HCT116 (cell line): ENCODE data around the gene NEK6. TPM values are rescaled to one million over a fixed set of nuclear protein-coding genes. Genes with fewer than 3 reads are reported as not detected.

Experiments
- ATAC-seq: fragments of 200-7000 bp; cut with Tn5 transposase; 2 replicates; pipeline ENCODE4 v1.9.1; 2020; ENCODE audit warnings: mild to moderate bottlenecking, moderate library complexity
- BruUV-seq: library from RNA; stranded (reverse); fragments of 400-500 nt; replicated peaks from 2 replicates; lab custom pipeline; 2021; lab: Mats Ljungman, UMichigan
- CTCF ChIA-PET: fragments of 300-600 bp; sonication (Branson Sonifier 250); formaldehyde crosslinking; loops from one replicate; lab custom pipeline; 2021; ENCODE audit warnings: antibody characterized with exemption; lab: Charles Lee
- POLR2A ChIA-PET: fragments of 300-600, 350-600 bp; sonication (Branson Sonifier 250); formaldehyde crosslinking; loops from one replicate; lab custom pipeline; 2021; ENCODE audit warnings: antibody characterized with exemption; lab: Charles Lee
- RAD21 ChIA-PET, 2 experiments: fragments of 300-600 bp; sonication (Branson Sonifier 250); formaldehyde crosslinking; loops; one replicate each; lab custom pipeline; 2023; ENCODE audit warnings: low total read pairs in 2 of 2; ENCODE audit not compliant: uncharacterized antibody in 2 of 2, unreplicated experiment in 2 of 2, low non-redundant PET in 1 of 2; lab: Charles Lee
- DNase-seq: peaks from one replicate; pipeline ENCODE4 v3.0.0-alpha.2; 2010; ENCODE audit warnings: low read depth, low spot score
- H2AFZ ChIP-seq: fragments of 200-600 bp; shearing (Covaris generic), sonication (generic); 2 replicates; pipeline ENCODE4 v1.6.1; 2017; ENCODE audit warnings: low read depth, mixed run types, mixed read lengths, antibody characterized with exemption, low read length; ENCODE audit not compliant: poor library complexity, severe bottlenecking
- H3K27ac ChIP-seq: 2 replicates; pipeline ENCODE4 v1.5.1; 2012; ENCODE audit warnings: low read depth, low read length
- H3K27me3 ChIP-seq: fragments of 200-600 bp; sonication (generic); 2 replicates; pipeline ENCODE4 v1.6.1; 2016; ENCODE audit warnings: mixed run types, low read length, mixed read lengths; ENCODE audit not compliant: insufficient read depth
- H3K36me3 ChIP-seq, 2 experiments: fragments of 200-500 bp in 1 of 2; fragments of 200-600 bp in 1 of 2; sonication (Bioruptor generic) in 1 of 2; sonication (generic) in 1 of 2; 2 replicates each; pipeline versions ENCODE4 v1.5.1 to v1.6.1; 2014 to 2016; ENCODE audit warnings: low read length in 2 of 2, inconsistent platforms in 1 of 2, mixed read lengths in 1 of 2, mixed run types in 1 of 2; ENCODE audit not compliant: insufficient read depth in 2 of 2, control insufficient read depth in 1 of 2
- H3K4me1 ChIP-seq, 2 experiments: fragments of 200-600 bp in 1 of 2; sonication (generic) in 1 of 2; 2 replicates each; pipeline versions ENCODE4 v1.5.1 to v1.6.1; 2012 to 2017; ENCODE audit warnings: low read length in 2 of 2, inconsistent platforms in 1 of 2, mild to moderate bottlenecking in 1 of 2, mixed read lengths in 1 of 2, mixed run types in 1 of 2, moderate library complexity in 1 of 2; ENCODE audit not compliant: insufficient read depth in 2 of 2, control insufficient read depth in 1 of 2
- H3K4me2 ChIP-seq: fragments of 200-600 bp; sonication (generic); 2 replicates; pipeline ENCODE4 v1.6.1; 2017; ENCODE audit warnings: mixed run types, low read length, mixed read lengths
- H3K4me3 ChIP-seq, 2 experiments: fragments of 200-600 bp in 1 of 2; sonication (generic) in 1 of 2; replicated peaks in 1 of 2; 2 replicates each; pipeline ENCODE4 v1.5.1; 2011 to 2016; ENCODE audit warnings: low read length in 2 of 2, control low read depth in 1 of 2, low read depth in 1 of 2, mild to moderate bottlenecking in 1 of 2, mixed read lengths in 1 of 2, mixed run types in 1 of 2
- H3K79me2 ChIP-seq: fragments of 200-600 bp; sonication (generic); 2 replicates; pipeline ENCODE4 v1.6.1; 2017; ENCODE audit warnings: mild to moderate bottlenecking, mixed run types, low read length, moderate library complexity, mixed read lengths; ENCODE audit not compliant: insufficient read depth
- H3K9ac ChIP-seq: fragments of 200-600 bp; sonication (generic); 2 replicates; pipeline ENCODE4 v1.6.1; 2016; ENCODE audit warnings: low read length, mixed read lengths
- H3K9me2 ChIP-seq: fragments of 200-600 bp; sonication (generic), shearing (Covaris generic); 2 replicates; pipeline ENCODE4 v1.6.1; 2017; ENCODE audit warnings: mixed run types, mild to moderate bottlenecking, moderate library complexity; ENCODE audit not compliant: insufficient read depth
- H3K9me3 ChIP-seq, 2 experiments: fragments of 200-500 bp in 1 of 2; fragments of 200-600 bp in 1 of 2; sonication (Bioruptor generic) in 1 of 2; sonication (generic) in 1 of 2; 2 replicates each; pipeline ENCODE4 v1.6.1; 2014 to 2017; ENCODE audit warnings: low read length in 2 of 2, mixed read lengths in 2 of 2, inconsistent platforms in 1 of 2, low read depth in 1 of 2, mild to moderate bottlenecking in 1 of 2, mixed run types in 1 of 2, moderate library complexity in 1 of 2; ENCODE audit not compliant: control insufficient read depth in 1 of 2, insufficient read depth in 1 of 2
- H4K20me1 ChIP-seq: fragments of 200-600 bp; sonication (generic), shearing (Covaris generic); 2 replicates; pipeline ENCODE4 v1.6.1; 2017; ENCODE audit warnings: mixed run types, mild to moderate bottlenecking, moderate library complexity; ENCODE audit not compliant: insufficient read depth
- ATF3 ChIP-seq: IDR thresholded peaks from 2 replicates; pipeline ENCODE4 v1.6.1; 2012
- CBX3 ChIP-seq: IDR thresholded peaks from 2 replicates; pipeline ENCODE4 v1.6.1; 2012; ENCODE audit warnings: low read depth
- CEBPB ChIP-seq: IDR thresholded peaks from 2 replicates; pipeline ENCODE4 v1.6.1; 2012; ENCODE audit warnings: low read depth
- CTCF ChIP-seq, 3 experiments: fragments of 200-600 bp in 1 of 3; sonication (generic) in 1 of 3; IDR thresholded peaks in 2 of 3; conservative IDR thresholded peaks in 1 of 3; 2 replicates each; pipeline ENCODE4 v1.5.1; 2012 to 2017; ENCODE audit warnings: low read depth in 2 of 3, low read length in 2 of 3, antibody characterized with exemption in 1 of 3, borderline replicate concordance in 1 of 3, control low read depth in 1 of 3, mild to moderate bottlenecking in 1 of 3, mixed read lengths in 1 of 3, mixed run types in 1 of 3, moderate library complexity in 1 of 3; ENCODE audit not compliant: insufficient read depth in 1 of 3
- EGR1 ChIP-seq: IDR thresholded peaks from 2 replicates; pipeline ENCODE4 v1.6.1; 2012; ENCODE audit warnings: low read depth
- ELF1 ChIP-seq: IDR thresholded peaks from 2 replicates; pipeline ENCODE4 v1.6.1; 2012; ENCODE audit warnings: low read depth, borderline replicate concordance
- EZH2 ChIP-seq: fragments of 200-600 bp; sonication (generic); IDR thresholded peaks from 2 replicates; pipeline ENCODE4 v1.6.1; 2017; ENCODE audit warnings: antibody characterized with exemption, mixed run types
- EZH2phosphoT487 ChIP-seq: fragments of 200-600 bp; IDR thresholded peaks from 2 replicates; pipeline ENCODE4 v1.6.1; 2018; ENCODE audit warnings: antibody characterized with exemption, borderline replicate concordance
- JUND ChIP-seq: IDR thresholded peaks from 2 replicates; pipeline ENCODE4 v1.6.1; 2012
- MAX ChIP-seq: IDR thresholded peaks from 2 replicates; pipeline ENCODE4 v1.6.1; 2012
- POLR2A ChIP-seq: IDR thresholded peaks from 2 replicates; pipeline ENCODE4 v1.7.0; 2011; ENCODE audit warnings: borderline replicate concordance; ENCODE audit not compliant: insufficient read depth, insufficient read length; ENCODE audit errors: extremely low read depth
- POLR2AphosphoS5 ChIP-seq: IDR thresholded peaks from 2 replicates; pipeline ENCODE4 v1.6.1; 2011; ENCODE audit warnings: mild to moderate bottlenecking, low read depth, low read length, moderate library complexity
- RAD21 ChIP-seq: IDR thresholded peaks from 2 replicates; pipeline ENCODE4 v1.6.1; 2012; ENCODE audit warnings: low read depth, mild to moderate bottlenecking
- REST ChIP-seq: IDR thresholded peaks from 2 replicates; pipeline ENCODE4 v1.6.1; 2012; ENCODE audit warnings: low read depth
- SIN3A ChIP-seq: IDR thresholded peaks from 2 replicates; pipeline ENCODE4 v1.6.1; 2012; ENCODE audit warnings: low read depth
- SP1 ChIP-seq: IDR thresholded peaks from 2 replicates; pipeline ENCODE4 v1.6.1; 2012; ENCODE audit warnings: low read depth
- SRF ChIP-seq: IDR thresholded peaks from 2 replicates; pipeline ENCODE4 v1.6.1; 2012; ENCODE audit warnings: low read depth
- YY1 ChIP-seq: IDR thresholded peaks from 2 replicates; pipeline ENCODE4 v1.6.1; 2011; ENCODE audit warnings: low read length, low read depth, moderate library complexity, mild to moderate bottlenecking; ENCODE audit not compliant: insufficient replicate concordance; ENCODE audit errors: extremely low read depth
- ZBTB33 ChIP-seq: IDR thresholded peaks from 2 replicates; pipeline ENCODE4 v1.6.1; 2011; ENCODE audit warnings: mild to moderate bottlenecking, low read length, moderate library complexity; ENCODE audit not compliant: insufficient replicate concordance; ENCODE audit errors: extremely low read depth
- ZFX ChIP-seq: fragments of 450-650 bp; IDR thresholded peaks from 2 replicates; pipeline ENCODE4 v1.6.1; 2017
- intact Hi-C: fragments of 100-400 bp; cut with micrococcal nuclease; formaldehyde crosslinking; loops from 2 replicates; pipeline ENCODE4 v1.10.0; 2022
- total RNA-seq: library from RNA; stranded (reverse); gene quantifications from one replicate; pipeline ENCODE4 v1.2.1, GENCODE V29; 2021; ENCODE audit not compliant: unreplicated experiment

Gene NEK6
- total RNA-seq, 1 experiment from 2014 or later, result 40.8 TPM

- RAD21 ChIA-PET, result no interaction called here
- no peak overlapping the region for H3K9ac ChIP-seq
- no peak for ATAC-seq
- no TSS peak for BruUV-seq
- H3K27ac ChIP-seq, result no peak overlapping the region
- POLR2A ChIA-PET, result no interaction called here
- H3K9me2 ChIP-seq, result no peaks in the 10 kb centered on the region
- no peaks in the 10 kb centered on the region for H4K20me1 ChIP-seq
- H3K79me2 ChIP-seq, result no peaks in the 10 kb centered on the region
- DNase-seq, result no peak
- H2AFZ ChIP-seq, result no peak overlapping the region
- H3K4me2 ChIP-seq, result no peak overlapping the region
- no peaks in the 10 kb centered on the region for H3K9me3 ChIP-seq
- H3K27me3 ChIP-seq, result no peaks in the 10 kb centered on the region
- peaks cover 8 to 19% of the 10 kb centered on the region in 2 experiments for H3K4me1 ChIP-seq
- CTCF ChIA-PET, result no interaction called here
- H3K36me3 ChIP-seq, result no peaks in the 10 kb centered on the region
- TF ChIP-seq EGR1 (no peak), CEBPB (no peak), RAD21 (no peak), ZBTB33 (no peak), CTCF (IDR thresholded peaks at IDR 0.05 in 2 of 3, conservative IDR thresholded peaks at IDR 0.05 in 1 of 3; ENCODE audit: borderline replicate concordance in 1 of 3, insufficient read depth in 1 of 3, low read depth in 2 of 3, low read length in 2 of 3) (no peak), POLR2A (no peak), POLR2AphosphoS5 (no peak), EZH2phosphoT487 (no peak), EZH2 (no peak), SP1 (no peak), REST (no peak), MAX (no peak), ATF3 (no peak), SIN3A (no peak), JUND (no peak), ELF1 (no peak), YY1 (no peak), ZFX (no peak), SRF (no peak), CBX3 (no peak)
- intact Hi-C loops, result no loop called here
- H3K4me3 ChIP-seq, result no peak overlapping the region
These were observed 41.8 kb upstream of the NEK6 start for GRCh38 chr9:124215956-124216355.
